IMR-90 (cell line): ENCODE results near the gene VAMP8. TPM values are rescaled to one million over a fixed set of nuclear protein-coding genes. Genes with fewer than 3 reads are reported as not detected.

Experiments used
- ATAC-seq: fragments of 200-7000 bp; cut with Tn5 transposase; 2 replicates; pipeline ENCODE4 v1.9.1; 2020; ENCODE audit warnings: low read depth, mild to moderate bottlenecking, moderate library complexity
- BruUV-seq: library from RNA; stranded (reverse); fragments of 400-500 nt; replicated peaks from 2 replicates; lab custom pipeline; 2021; lab: Mats Ljungman, UMichigan
- CTCF ChIA-PET: fragments of 300-600 bp; formaldehyde crosslinking; extraction: SDS; loops from one replicate; lab custom pipeline; 2021; ENCODE audit warnings: antibody characterized with exemption; lab: Yijun Ruan, JAX
- POLR2A ChIA-PET: fragments of 300-600 bp; sonication (Branson Sonifier 250); formaldehyde crosslinking; loops from one replicate; lab custom pipeline; 2022; ENCODE audit warnings: antibody characterized with exemption; ENCODE audit not compliant: unreplicated experiment; lab: Charles Lee
- DNase-seq: peaks from one replicate; pipeline ENCODE4 v3.0.0; 2013
- H2AFZ ChIP-seq: replicated peaks from 2 replicates; pipeline ENCODE3; 2013; ENCODE audit warnings: low read length, mild to moderate bottlenecking; ENCODE audit not compliant: poor library complexity
- H2AK5ac ChIP-seq: 2 replicates; pipeline ENCODE4 v1.6.1; 2013; ENCODE audit warnings: low read depth, low read length, inconsistent platforms
- H2AK9ac ChIP-seq: replicated peaks from 2 replicates; pipeline ENCODE3; 2013; ENCODE audit warnings: mild to moderate bottlenecking, low read depth, low read length, moderate library complexity; ENCODE audit not compliant: poor library complexity
- H2BK120ac ChIP-seq: 2 replicates; pipeline ENCODE4 v1.6.1; 2013; ENCODE audit warnings: low read depth, low read length, inconsistent platforms
- H2BK15ac ChIP-seq: 3 replicates; pipeline ENCODE4 v1.6.1; 2013; ENCODE audit warnings: low read depth, low read length, inconsistent platforms
- H2BK20ac ChIP-seq: 2 replicates; pipeline ENCODE4 v1.6.1; 2013; ENCODE audit warnings: low read depth, mild to moderate bottlenecking, inconsistent platforms, low read length, moderate library complexity
- H2BK5ac ChIP-seq: 2 replicates; pipeline ENCODE4 v1.6.1; 2013; ENCODE audit warnings: mild to moderate bottlenecking, low read depth, low read length, inconsistent platforms; ENCODE audit not compliant: poor library complexity, severe bottlenecking
- H3K14ac ChIP-seq: replicated peaks from 2 replicates; pipeline ENCODE4 v1.6.1; 2013; ENCODE audit warnings: low read depth, low read length, inconsistent platforms
- H3K18ac ChIP-seq: 2 replicates; pipeline ENCODE4 v1.6.1; 2013; ENCODE audit warnings: low read depth, low read length, control low read depth
- H3K23ac ChIP-seq: 2 replicates; pipeline ENCODE4 v1.6.1; 2013; ENCODE audit warnings: low read depth, low read length, inconsistent platforms
- H3K27ac ChIP-seq: 2 replicates; pipeline ENCODE4 v1.5.1; 2013; ENCODE audit warnings: mild to moderate bottlenecking, control low read depth, low read length; ENCODE audit not compliant: insufficient read depth
- H3K27me3 ChIP-seq: 2 replicates; pipeline ENCODE4 v1.6.1; 2013; ENCODE audit warnings: low read length; ENCODE audit not compliant: control insufficient read depth, insufficient read depth
- H3K36me3 ChIP-seq: 2 replicates; pipeline ENCODE4 v1.6.1; 2013; ENCODE audit warnings: low read length, mixed read lengths; ENCODE audit not compliant: control insufficient read depth, insufficient read depth
- H3K4ac ChIP-seq: 2 replicates; pipeline ENCODE4 v1.6.1; 2013; ENCODE audit warnings: low read depth, low read length, inconsistent platforms
- H3K4me1 ChIP-seq: 2 replicates; pipeline ENCODE4 v1.6.1; 2013; ENCODE audit warnings: low read length, mixed read lengths; ENCODE audit not compliant: control insufficient read depth, insufficient read depth
- H3K4me2 ChIP-seq: 2 replicates; pipeline ENCODE4 v1.6.1; 2013; ENCODE audit warnings: low read depth, mild to moderate bottlenecking, control low read depth, low read length, moderate library complexity
- H3K4me3 ChIP-seq: 2 replicates; pipeline ENCODE4 v1.5.1; 2013; ENCODE audit warnings: low read depth, mild to moderate bottlenecking, control low read depth, low read length, moderate library complexity; ENCODE audit not compliant: insufficient read depth
- H3K56ac ChIP-seq: 2 replicates; pipeline ENCODE4 v1.6.1; 2013; ENCODE audit warnings: low read length, inconsistent platforms; ENCODE audit not compliant: insufficient read depth; ENCODE audit errors: extremely low read depth
- H3K79me1 ChIP-seq, 2 experiments: 2 replicates each; pipeline ENCODE4 v1.6.1; 2013; ENCODE audit warnings: low read length in 2 of 2, inconsistent platforms in 1 of 2, low read depth in 1 of 2
- H3K9ac ChIP-seq: 2 replicates; pipeline ENCODE4 v1.6.1; 2013; ENCODE audit warnings: low read depth, low read length, control low read depth
- H3K9me1 ChIP-seq: 2 replicates; pipeline ENCODE4 v1.6.1; 2013; ENCODE audit warnings: low read length, inconsistent platforms; ENCODE audit not compliant: insufficient read depth
- H3K9me3 ChIP-seq: 2 replicates; pipeline ENCODE4 v1.6.1; 2013; ENCODE audit warnings: low read length; ENCODE audit not compliant: control insufficient read depth, insufficient read depth
- H4K20me1 ChIP-seq: 2 replicates; pipeline ENCODE4 v1.6.1; 2013; ENCODE audit warnings: low read length, inconsistent platforms; ENCODE audit not compliant: insufficient read depth
- H4K5ac ChIP-seq: 2 replicates; pipeline ENCODE4 v1.6.1; 2013; ENCODE audit warnings: mild to moderate bottlenecking, low read depth, low read length, control low read depth
- H4K8ac ChIP-seq, 2 experiments: 2 replicates each; pipeline ENCODE4 v1.6.1; 2013; ENCODE audit warnings: low read depth in 2 of 2, low read length in 2 of 2, control low read depth in 1 of 2, inconsistent platforms in 1 of 2
- H4K91ac ChIP-seq: 2 replicates; pipeline ENCODE4 v1.6.1; 2013; ENCODE audit warnings: low read depth, low read length, inconsistent platforms; ENCODE audit not compliant: insufficient read depth
- BHLHE40 ChIP-seq: fragments of 150-350 bp; IDR thresholded peaks from 2 replicates; pipeline ENCODE4 v1.6.1; 2016; ENCODE audit warnings: mild to moderate bottlenecking, low read depth, low read length
- CHD1 ChIP-seq: IDR thresholded peaks from 2 replicates; pipeline ENCODE4 v1.6.1; 2012; ENCODE audit warnings: low read depth, low read length, improper control_type of control experiment
- FOS ChIP-seq: fragments of 150-350 bp; IDR thresholded peaks from 2 replicates; pipeline ENCODE4 v1.6.1; 2016; ENCODE audit warnings: low read depth, low read length
- MAFK ChIP-seq: IDR thresholded peaks from 2 replicates; pipeline ENCODE4 v1.6.1; 2012; ENCODE audit warnings: low read depth, low read length, improper control_type of control experiment
- MAZ ChIP-seq: IDR thresholded peaks from 2 replicates; pipeline ENCODE4 v1.6.1; 2012; ENCODE audit warnings: low read depth, mild to moderate bottlenecking, low read length, improper control_type of control experiment, moderate library complexity, borderline replicate concordance
- MXI1 ChIP-seq: IDR thresholded peaks from 2 replicates; pipeline ENCODE4 v1.6.1; 2012; ENCODE audit warnings: low read depth, mild to moderate bottlenecking, low read length, moderate library complexity, borderline replicate concordance
- NFE2L2 ChIP-seq: fragments of 150-350 bp; IDR thresholded peaks from 2 replicates; pipeline ENCODE4 v1.6.1; 2016; ENCODE audit warnings: low read depth, mild to moderate bottlenecking, low read length
- POLR2A ChIP-seq: IDR thresholded peaks from 2 replicates; pipeline ENCODE4 v1.6.1; 2012; ENCODE audit warnings: mild to moderate bottlenecking, low read depth, low read length
- RAD21 ChIP-seq: IDR thresholded peaks from 2 replicates; pipeline ENCODE4 v1.6.1; 2012; ENCODE audit warnings: low read length, improper control_type of control experiment
- RCOR1 ChIP-seq: IDR thresholded peaks from 2 replicates; pipeline ENCODE4 v1.6.1; 2012; ENCODE audit warnings: mild to moderate bottlenecking, low read length, improper control_type of control experiment; ENCODE audit not compliant: insufficient replicate concordance
- RFX5 ChIP-seq: IDR thresholded peaks from 2 replicates; pipeline ENCODE4 v1.8.0; 2012; ENCODE audit warnings: low read depth, mild to moderate bottlenecking, low read length, moderate library complexity
- SMC3 ChIP-seq: fragments of 150-350 bp; IDR thresholded peaks from 2 replicates; pipeline ENCODE4 v1.6.1; 2016; ENCODE audit warnings: low read depth, mild to moderate bottlenecking, antibody characterized with exemption, low read length, moderate library complexity
- USF2 ChIP-seq: fragments of 150-350 bp; IDR thresholded peaks from 2 replicates; pipeline ENCODE4 v1.6.1; 2017; ENCODE audit warnings: mild to moderate bottlenecking, antibody characterized with exemption, low read length, low read depth
- WGBS, 2 experiments: methylation state at CpG; one replicate each; pipeline versions ENCODE4 v1.1.5 to v1.1.7; 2013; ENCODE audit warnings: missing lambda C conversion rate in 2 of 2; ENCODE audit not compliant: insufficient read length in 1 of 2; ENCODE audit errors: extremely low coverage in 2 of 2; 5-methylcytosine and 5-hydroxymethylcytosine counted together
- dilution Hi-C: fragments of 300-500 bp; cut with HindIII; formaldehyde crosslinking; loops from one replicate; pipeline ENCODE4 v1.14.3; 2018; ENCODE audit warnings: low sequenced_read_pairs; ENCODE audit not compliant: unreplicated experiment
- in situ Hi-C: fragments of 300-500 bp; cut with MboI; formaldehyde crosslinking; loops from 3 replicates; pipeline ENCODE4 v1.14.3; 2019; ENCODE audit warnings: low sequenced_read_pairs, inconsistent platforms, mixed read lengths
- intact Hi-C: fragments of 100-400 bp; cut with micrococcal nuclease; formaldehyde crosslinking; loops from 2 replicates; pipeline ENCODE4 v1.10.0; 2022
- polyA plus RNA-seq, 3 experiments: library from polyadenylated mRNA; depleted of rRNA; stranded (reverse); fragments of >200 nt; gene quantifications; 2 replicates each; pipeline ENCODE4 v1.2.3, GENCODE V29; 2012; ENCODE audit warnings: low replicate concordance in 1 of 3
- total RNA-seq: library from RNA; depleted of rRNA; stranded (reverse); fragments of >200 nt; gene quantifications from 2 replicates; pipeline ENCODE4 v1.2.3, GENCODE V29; 2012
- TF ChIP-seq, protein P1 (sequence below): fragments of 150-350 bp; IDR thresholded peaks from 2 replicates; pipeline ENCODE4 v1.6.1; 2016; ENCODE audit warnings: low read depth, mild to moderate bottlenecking, low read length, moderate library complexity, borderline replicate concordance

VAMP8 gene
- total and polyA plus RNA-seq, 2 of the 4 experiments (the other 2 are of a cell fraction): 0.90 to 1.9 TPM

- POLR2A ChIA-PET: interaction anchor here (0.6 to 3.6 kb wide), 14 partner anchors 12 to 119 kb away, joined by 3 to 42 read pairs (median 4); no protein-coding TSS in a partner anchor
- Histone ChIP-seq H4K8ac (peak within 1 kb of the TSS; percentile 97 to 99), H3K36me3 (peaks cover 18% of the 10 kb centered on the region), H3K27ac (peak within 1 kb of the TSS; percentile 92), H2BK15ac (peak within 1 kb of the TSS; percentile 99), H3K56ac (peak within 1 kb of the TSS; percentile 100), H3K4me3 (peak within 1 kb of the TSS; percentile 78), H3K79me1 (peaks cover 20 to 41% of the 10 kb centered on the region in 2 experiments), H2AK5ac (peak within 1 kb of the TSS; percentile 98), H2AK9ac (peak within 1 kb of the TSS; percentile 100), H2BK120ac (peak within 1 kb of the TSS; percentile 99), H3K27me3 (no peaks in the 10 kb centered on the region), H2BK20ac (peak within 1 kb of the TSS; percentile 99), H3K14ac (peak within 1 kb of the TSS; percentile 100), H4K20me1 (peaks cover 47% of the 10 kb centered on the region), H3K9me3 (no peaks in the 10 kb centered on the region), H2BK5ac (peak within 1 kb of the TSS; percentile 94), H3K9me1 (peaks cover 8% of the 10 kb centered on the region; the same call in 1 of the 2 replicates), H3K4me1 (peaks cover 8% of the 10 kb centered on the region), H3K9ac (peak within 1 kb of the TSS; percentile 97), H3K23ac (peak within 1 kb of the TSS; percentile 99), H3K4me2 (peak within 1 kb of the TSS; percentile 85), H4K5ac (peak within 1 kb of the TSS; percentile 95), H4K91ac (peak within 1 kb of the TSS; percentile 100), H2AFZ (peak within 1 kb of the TSS; percentile 94), H3K18ac (peak within 1 kb of the TSS; percentile 98), H3K4ac (peak within 1 kb of the TSS; percentile 100)
- in situ Hi-C loops (no loop called here), intact Hi-C loops (loop anchor here (1.0 to 10.0 kb wide), 5 partner anchors 32 to 474 kb away; no protein-coding TSS in a partner anchor), dilution Hi-C loops (no loop called here)
- ATAC-seq: peak; percentile 85
- TSS peak; percentile 78 for BruUV-seq
- WGBS, 2 experiments: 0% methylated on average over 66 of the region's 92 CpGs; no CpG with 5 or more reads in 1 of the 2 experiments
- CTCF ChIA-PET: interaction anchor here (0.8 to 2.4 kb wide), 8 partner anchors 8 to 119 kb away, joined by 3 to 7 read pairs (median 3); no protein-coding TSS in a partner anchor
- DNase-seq: peak; percentile 90
- TF ChIP-seq SMC3: peak; percentile 40
- TF ChIP-seq MAFK: no peak
- TF ChIP-seq MXI1: peak; percentile 50; the same call in 1 of the 2 replicates
- TF ChIP-seq RFX5: no peak
- peak; percentile 95; the same call in 1 of the 2 replicates for TF ChIP-seq MAZ
- TF ChIP-seq BHLHE40: peak; percentile 97
- TF ChIP-seq USF2: 0 out of 2 replicates have a peak, but pooled peaks have one; percentile 3
- TF ChIP-seq CHD1: peak; percentile 94; the same call in 1 of the 2 replicates
- TF ChIP-seq FOS: no peak
- TF ChIP-seq RAD21: peak; percentile 50
- TF ChIP-seq POLR2A: peak; percentile 100
- TF ChIP-seq, protein P1, sequence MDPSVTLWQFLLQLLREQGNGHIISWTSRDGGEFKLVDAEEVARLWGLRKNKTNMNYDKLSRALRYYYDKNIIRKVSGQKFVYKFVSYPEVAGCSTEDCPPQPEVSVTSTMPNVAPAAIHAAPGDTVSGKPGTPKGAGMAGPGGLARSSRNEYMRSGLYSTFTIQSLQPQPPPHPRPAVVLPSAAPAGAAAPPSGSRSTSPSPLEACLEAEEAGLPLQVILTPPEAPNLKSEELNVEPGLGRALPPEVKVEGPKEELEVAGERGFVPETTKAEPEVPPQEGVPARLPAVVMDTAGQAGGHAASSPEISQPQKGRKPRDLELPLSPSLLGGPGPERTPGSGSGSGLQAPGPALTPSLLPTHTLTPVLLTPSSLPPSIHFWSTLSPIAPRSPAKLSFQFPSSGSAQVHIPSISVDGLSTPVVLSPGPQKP: no peak
- peak; percentile 42; the same call in 1 of the 2 replicates for TF ChIP-seq NFE2L2
- TF ChIP-seq RCOR1: no peak
Observed at GRCh38 chr2:85538507-85539360, 38.7 kb upstream of the VAMP8 start, which contains the start of gene MAT2A. MAT2A (plus strand) TSS chr2:85539168; CDS start chr2:85539288, 120 bp downstream.
